Activated gamma-delta T cell treated with Interleukin-2 at 50 U/mL for 16 hours (primary cell): ENCODE data around the gene PHOSPHO1.
"Not testable (repeated sequence)": the region's sequence is repeated elsewhere in the genome, so short reads cannot be mapped to it uniquely, and the experiment has no call there.

Source experiments
- DNase-seq: peaks from one replicate; pipeline ENCODE4 v3.0.0-alpha.2; 2020

PHOSPHO1 gene

GRCh38 chr17:49191409-49191916 is 39.1 kb downstream of the PHOSPHO1 start:
- DNase-seq = no peak

- no peak for DNase-seq
Measured at GRCh38 chr17:49190932-49191331, 39.7 kb downstream of the PHOSPHO1 start.

- no peak for DNase-seq
Measured at GRCh38 chr17:49187301-49187700, 43.3 kb downstream of the PHOSPHO1 start.

- not testable (repeated sequence) for DNase-seq
Measured at GRCh38 chr17:49185381-49185780, 45.2 kb downstream of the PHOSPHO1 start.

GRCh38 chr17:49184522-49184921 is 46.1 kb downstream of the PHOSPHO1 start:
- DNase-seq = not testable (repeated sequence)

- no peak for DNase-seq
Measured at GRCh38 chr17:49183801-49184200, 46.8 kb downstream of the PHOSPHO1 start.

GRCh38 chr17:49183341-49183740 is 47.2 kb downstream of the PHOSPHO1 start:
- DNase-seq = no peak

GRCh38 chr17:49180998-49181635 is 49.5 kb downstream of the PHOSPHO1 start:
- no peak for DNase-seq

GRCh38 chr17:49180303-49180702 is 50.3 kb downstream of the PHOSPHO1 start:
- DNase-seq = peak; percentile 64

GRCh38 chr17:49175978-49176377 is 54.6 kb downstream of the PHOSPHO1 start:
- not testable (repeated sequence) for DNase-seq
